Left lung (tissue), 10 donors: ENCODE data around the gene DNAJC5G. TPM values are rescaled to one million over a fixed set of nuclear protein-coding genes. Genes with fewer than 3 reads are reported as not detected.
A peak's percentile ranks its signal among the peaks of the same experiment; 100 is the strongest.

Experiments used
- ATAC-seq: fragments of 200-7000 bp; cut with Tn5 transposase; one replicate; pipeline ENCODE4 v1.9.1; 2020; ENCODE audit warnings: moderate library complexity
- DNase-seq, 4 donors: peaks; one replicate each; pipeline ENCODE4 v3.0.0-alpha.2; 2013 to 2020
- H3K27ac ChIP-seq, 2 donors: fragments of 200-600 bp; sonication (generic) in 1 of 2; one replicate each; pipeline versions ENCODE4 v1.5.0 to v1.8.0; 2020 to 2021
- H3K27me3 ChIP-seq, 2 donors: fragments of 200-600 bp; sonication (generic) in 1 of 2; one replicate each; pipeline versions ENCODE4 v1.5.0 to v1.8.0; 2020 to 2021
- H3K36me3 ChIP-seq, 2 donors: fragments of 200-600 bp; sonication (generic) in 1 of 2; one replicate each; pipeline versions ENCODE4 v1.5.0 to v1.8.0; 2020 to 2021
- H3K4me1 ChIP-seq, 2 donors: fragments of 200-600 bp; one replicate each; pipeline ENCODE4 v1.8.0; 2021
- H3K4me3 ChIP-seq, 2 donors: fragments of 200-600 bp; sonication (generic) in 1 of 2; one replicate each; pipeline versions ENCODE4 v1.5.0 to v1.8.0; 2020 to 2021; ENCODE audit warnings: mild to moderate bottlenecking in 1 of 2
- H3K9me3 ChIP-seq, 2 donors: fragments of 200-600 bp; sonication (generic) in 1 of 2; one replicate each; pipeline versions ENCODE4 v1.5.0 to v1.8.0; 2020 to 2021
- intact Hi-C, 2 donors: fragments of 100-400 bp; cut with DNase I; formaldehyde crosslinking; loops; one replicate each; pipeline versions ENCODE4 v1.11.2 to v1.14.2; 2022
- polyA plus RNA-seq, 6 donors: library from polyadenylated mRNA; unstranded; fragments of 120-200 nt; gene quantifications; one replicate each; pipeline ENCODE4 v1.2.1, GENCODE V29; 2013; ENCODE audit not compliant: insufficient read length in 6 of 6
- total RNA-seq, 2 donors: library from RNA; stranded (reverse); fragmentation: NEBNext Ultra II Directional; extraction: Animal tissue kit (Norgen Biotek cat#: 25700); gene quantifications; one replicate each; pipeline ENCODE4 v1.2.1, GENCODE V29; 2021
- TF ChIP-seq, protein P1 (sequence below), 2 donors: fragments of 200-600 bp; sonication (generic) in 1 of 2; IDR thresholded peaks; one replicate each; pipeline versions ENCODE4 v1.5.0 to v1.8.0; 2021; ENCODE audit warnings: antibody characterized with exemption in 2 of 2
- donor health status: DM: no; HTN: yes; CAD: no.
- donor health status: DM: no; HTN: no; CAD: no.

The DNAJC5G gene
- total and polyA plus RNA-seq, 8 donors, result 0.19 to 0.41 (median 0.30) TPM; not detected in 2

DNA sequence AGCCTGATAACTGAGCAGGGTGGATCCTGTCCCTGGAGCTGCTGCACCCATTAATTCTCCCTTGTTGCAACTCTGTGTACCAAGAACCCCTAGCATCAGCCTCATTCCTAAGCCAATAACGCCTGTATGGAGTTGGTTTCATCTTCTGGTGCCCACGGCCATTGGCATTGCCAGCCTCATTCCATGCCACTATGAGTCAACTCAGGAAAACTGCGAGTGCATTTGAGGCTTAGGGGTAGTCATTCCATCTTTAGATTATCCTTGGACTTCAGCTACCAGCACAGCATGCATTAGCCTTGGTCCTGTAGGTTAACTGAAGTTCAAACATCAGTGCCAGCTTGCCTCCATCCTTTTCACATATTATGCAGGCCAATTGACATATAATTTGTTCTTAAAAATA, 5.6 kb downstream of the DNAJC5G start:
- intact Hi-C loops, result loop anchor here in 1 of 2 donors (10.0 kb wide), 1 partner anchor 186 kb away; no protein-coding TSS in a partner anchor
- no peak overlapping the region for H3K4me3 ChIP-seq
- DNase-seq (no peak), ATAC-seq (no peak)
- H3K36me3 ChIP-seq, result no peaks in the 10 kb centered on the region
- H3K27ac ChIP-seq, result no peak overlapping the region
- no peaks in the 10 kb centered on the region for H3K9me3 ChIP-seq
- TF ChIP-seq, protein P1, sequence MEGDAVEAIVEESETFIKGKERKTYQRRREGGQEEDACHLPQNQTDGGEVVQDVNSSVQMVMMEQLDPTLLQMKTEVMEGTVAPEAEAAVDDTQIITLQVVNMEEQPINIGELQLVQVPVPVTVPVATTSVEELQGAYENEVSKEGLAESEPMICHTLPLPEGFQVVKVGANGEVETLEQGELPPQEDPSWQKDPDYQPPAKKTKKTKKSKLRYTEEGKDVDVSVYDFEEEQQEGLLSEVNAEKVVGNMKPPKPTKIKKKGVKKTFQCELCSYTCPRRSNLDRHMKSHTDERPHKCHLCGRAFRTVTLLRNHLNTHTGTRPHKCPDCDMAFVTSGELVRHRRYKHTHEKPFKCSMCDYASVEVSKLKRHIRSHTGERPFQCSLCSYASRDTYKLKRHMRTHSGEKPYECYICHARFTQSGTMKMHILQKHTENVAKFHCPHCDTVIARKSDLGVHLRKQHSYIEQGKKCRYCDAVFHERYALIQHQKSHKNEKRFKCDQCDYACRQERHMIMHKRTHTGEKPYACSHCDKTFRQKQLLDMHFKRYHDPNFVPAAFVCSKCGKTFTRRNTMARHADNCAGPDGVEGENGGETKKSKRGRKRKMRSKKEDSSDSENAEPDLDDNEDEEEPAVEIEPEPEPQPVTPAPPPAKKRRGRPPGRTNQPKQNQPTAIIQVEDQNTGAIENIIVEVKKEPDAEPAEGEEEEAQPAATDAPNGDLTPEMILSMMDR (IDR thresholded peaks at IDR 0.05), result no peak
- peaks cover 0 to 4% of the 10 kb centered on the region in 2 donors for H3K4me1 ChIP-seq
- H3K27me3 ChIP-seq, result peaks cover 0 to 29% of the 10 kb centered on the region in 2 donors

DNA sequence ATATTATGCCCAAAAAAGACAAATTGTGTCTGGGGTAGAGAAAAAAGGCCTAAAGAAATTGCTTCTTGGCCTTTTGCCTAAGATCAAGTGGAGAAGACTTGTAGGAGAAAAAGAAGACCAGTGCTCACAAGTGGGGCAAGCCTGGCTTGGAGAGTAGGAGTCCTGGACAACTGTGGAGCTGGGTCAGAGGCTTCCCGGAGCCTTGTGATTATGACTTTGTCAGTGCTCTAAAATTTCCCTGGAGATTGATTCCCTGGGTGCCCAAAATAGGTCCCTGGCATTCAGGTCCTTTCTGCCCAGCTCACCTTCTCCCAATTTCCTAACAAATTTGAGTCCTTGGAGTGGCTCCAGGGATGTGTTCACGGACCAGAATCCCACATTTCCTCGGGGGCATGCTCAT, 6.2 kb downstream of the DNAJC5G start:
- ATAC-seq (no peak), DNase-seq (no peak)
- Histone ChIP-seq H3K36me3 (no peaks in the 10 kb centered on the region), H3K27ac (no peak overlapping the region), H3K27me3 (peaks cover 0 to 29% of the 10 kb centered on the region in 2 donors), H3K4me3 (no peak overlapping the region), H3K4me1 (peaks cover 0 to 4% of the 10 kb centered on the region in 2 donors), H3K9me3 (no peaks in the 10 kb centered on the region)
- intact Hi-C loops, result loop anchor here in 1 of 2 donors (10.0 kb wide), 1 partner anchor 187 kb away; no protein-coding TSS in a partner anchor
- TF ChIP-seq, protein P1 (IDR thresholded peaks at IDR 0.05), result no peak

DNA sequence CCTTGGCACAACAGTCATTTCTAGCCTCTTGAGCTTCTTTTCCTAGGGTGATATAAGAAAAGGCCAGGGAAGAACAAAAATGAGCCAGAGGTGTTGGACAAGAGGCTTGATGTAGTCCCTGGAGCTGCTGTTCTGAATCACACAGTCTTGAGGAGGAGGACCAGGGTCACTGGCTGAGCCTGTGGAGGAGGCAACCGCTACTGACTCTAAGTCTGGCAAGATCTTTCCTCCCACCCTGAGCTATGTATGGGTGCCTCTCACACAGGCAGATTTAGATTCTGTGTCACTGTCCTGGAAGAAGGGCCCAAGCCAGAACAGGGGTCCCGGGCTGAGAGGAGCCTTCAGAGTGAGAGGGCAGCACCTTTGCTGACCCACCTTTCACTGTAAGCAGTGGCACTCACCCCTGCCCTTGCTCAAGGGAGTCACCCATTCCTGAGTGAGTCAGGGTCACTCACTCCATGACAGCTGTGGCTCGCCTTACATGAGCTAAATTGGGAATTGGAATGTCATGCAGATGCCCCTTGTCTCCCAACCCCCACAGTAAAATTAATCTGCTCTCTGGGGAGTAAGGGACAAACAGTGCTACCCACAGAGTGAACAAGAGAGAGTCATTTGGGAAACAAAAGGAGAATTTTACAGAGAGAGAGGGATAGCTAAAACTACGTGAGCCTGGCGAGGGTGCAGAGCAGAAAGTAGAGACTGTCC, 6.8 kb downstream of the DNAJC5G start, which contains the start of gene TRIM54:
Gene TRIM54 (plus strand): TSS at position 575 of the 705 bp plus-strand sequence. CDS start 303 bp downstream, outside the sequence.
- TF ChIP-seq, protein P1 (IDR thresholded peaks at IDR 0.05), result no peak
- Histone ChIP-seq H3K27me3 (peaks cover 0 to 29% of the 10 kb centered on the region in 2 donors), H3K4me3 (no peak within 1 kb of the TSS), H3K9me3 (no peaks in the 10 kb centered on the region), H3K4me1 (peaks cover 0 to 4% of the 10 kb centered on the region in 2 donors), H3K27ac (no peak within 1 kb of the TSS), H3K36me3 (no peaks in the 10 kb centered on the region)
- DNase-seq (no peak), ATAC-seq (no peak)
- intact Hi-C loops, result loop anchor here in 1 of 2 donors (10.0 kb wide), 1 partner anchor 187 kb away; no protein-coding TSS in a partner anchor

DNA sequence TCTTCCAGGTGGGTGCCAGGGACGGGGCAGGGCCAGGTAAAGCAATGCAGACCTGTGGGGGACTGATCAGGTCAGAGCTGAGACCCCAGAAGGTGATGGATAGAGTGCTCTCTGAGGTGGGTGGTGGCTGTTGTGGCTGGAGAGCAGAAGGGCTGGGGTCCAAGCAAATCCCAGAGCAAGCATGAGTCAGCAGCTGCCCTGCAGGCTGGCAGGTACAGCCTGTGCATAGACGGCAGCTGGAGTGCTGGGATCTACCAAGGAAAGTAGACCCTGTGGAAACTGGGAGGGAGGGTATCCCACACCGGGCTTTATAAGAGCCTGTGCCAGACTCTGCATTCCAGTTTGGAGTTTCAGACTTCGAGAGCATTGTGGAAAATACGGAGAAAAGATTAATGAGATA, 7.7 kb downstream of the DNAJC5G start:
- Histone ChIP-seq H3K9me3 (no peaks in the 10 kb centered on the region), H3K27me3 (peaks cover 0 to 23% of the 10 kb centered on the region in 2 donors), H3K4me1 (peaks cover 0 to 4% of the 10 kb centered on the region in 2 donors), H3K27ac (no peak overlapping the region), H3K4me3 (no peak overlapping the region), H3K36me3 (no peaks in the 10 kb centered on the region)
- no peak for DNase-seq
- TF ChIP-seq, protein P1 (IDR thresholded peaks at IDR 0.05), result no peak
- ATAC-seq, result peak; percentile 22
- intact Hi-C loops, result loop anchor here in 1 of 2 donors (10.0 kb wide), 1 partner anchor 188 kb away; no protein-coding TSS in a partner anchor

DNA sequence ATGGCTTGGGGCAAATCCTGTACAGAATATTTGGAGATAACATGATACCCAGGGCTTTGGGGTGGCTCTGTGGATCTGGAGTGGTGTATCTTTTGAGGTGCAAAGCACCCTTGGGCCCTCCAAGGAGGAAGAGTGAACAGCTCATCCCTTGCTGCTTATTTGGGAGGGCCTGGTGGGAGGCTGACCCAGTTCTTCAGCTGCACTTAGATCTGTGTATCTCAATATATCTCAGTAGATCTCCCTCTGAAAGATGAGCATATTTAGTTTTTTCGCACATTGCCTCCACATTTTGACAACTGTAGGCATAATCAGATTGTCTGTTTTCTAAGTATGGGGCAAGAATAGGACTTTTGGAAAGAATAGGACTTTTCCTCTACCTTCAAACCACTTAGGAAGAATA, 9.8 kb downstream of the DNAJC5G start:
- H3K27ac ChIP-seq, result no peak overlapping the region
- H3K4me1 ChIP-seq, result peaks cover 0 to 3% of the 10 kb centered on the region in 2 donors
- intact Hi-C loops, result loop anchor here in 1 of 2 donors (10.0 kb wide), 1 partner anchor 190 kb away; no protein-coding TSS in a partner anchor
- TF ChIP-seq, protein P1 (IDR thresholded peaks at IDR 0.05), result no peak
- no peaks in the 10 kb centered on the region for H3K9me3 ChIP-seq
- H3K36me3 ChIP-seq, result no peaks in the 10 kb centered on the region
- no peak for DNase-seq
- H3K27me3 ChIP-seq, result peaks cover 0 to 25% of the 10 kb centered on the region in 2 donors
- no peak for ATAC-seq
- H3K4me3 ChIP-seq, result no peak overlapping the region
